Breast epithelium (tissue), 4 donors: ENCODE measurements around the gene TRIM72. TPM values are rescaled to one million over a fixed set of nuclear protein-coding genes. Genes with fewer than 3 reads are reported as not detected.

Experiments used
- DNase-seq, 2 donors: peaks; one replicate each; pipeline ENCODE4 v3.0.0-alpha.2; 2019; ENCODE audit warnings: low spot score in 2 of 2
- H3K27ac ChIP-seq, 2 donors: fragments of 200-600 bp; sonication (generic) in 1 of 2; one replicate each; pipeline ENCODE4 v1.5.1; 2016 to 2019; ENCODE audit warnings: mild to moderate bottlenecking in 1 of 2
- H3K27me3 ChIP-seq, 2 donors: fragments of 200-600 bp; sonication (generic) in 1 of 2; one replicate each; pipeline versions ENCODE4 v1.5.1 to v1.6.0; 2017 to 2019; ENCODE audit warnings: control low read depth in 1 of 2, mild to moderate bottlenecking in 1 of 2
- H3K36me3 ChIP-seq: fragments of 200-600 bp; one replicate; pipeline ENCODE4 v1.5.1; 2019
- H3K4me1 ChIP-seq, 2 donors: fragments of 200-600 bp; sonication (generic); one replicate each; pipeline ENCODE4 v1.5.1; 2016 to 2019; ENCODE audit warnings: control low read depth in 1 of 2
- H3K4me3 ChIP-seq, 3 donors: fragments of 200-600 bp; sonication (generic); 1 replicate in 2 of 3; 2 replicates in 1 of 3; pipeline ENCODE4 v1.5.1; 2016 to 2019; ENCODE audit warnings: mild to moderate bottlenecking in 3 of 3, moderate library complexity in 2 of 3
- H3K9me3 ChIP-seq, 2 donors: fragments of 200-600 bp; sonication (generic) in 1 of 2; one replicate each; pipeline ENCODE4 v1.5.1; 2016 to 2019; ENCODE audit warnings: control low read depth in 1 of 2
- CTCF ChIP-seq, 3 donors: fragments of 450-650 bp; IDR thresholded peaks; one replicate each; pipeline ENCODE4 v1.5.1; 2016 to 2017; ENCODE audit warnings: antibody characterized with exemption in 3 of 3, mild to moderate bottlenecking in 3 of 3, moderate library complexity in 3 of 3
- POLR2A ChIP-seq: fragments of 450-650 bp; IDR thresholded peaks from one replicate; pipeline ENCODE4 v1.6.1; 2016; ENCODE audit warnings: antibody characterized with exemption, mild to moderate bottlenecking, moderate library complexity
- POLR2AphosphoS5 ChIP-seq, 3 donors: sonication (generic); formaldehyde crosslinking; IDR thresholded peaks; one replicate each; pipeline ENCODE4 v1.6.1; 2017; ENCODE audit warnings: antibody characterized with exemption in 3 of 3
- intact Hi-C: fragments of 100-400 bp; cut with DNase I; formaldehyde crosslinking; loops from one replicate; pipeline ENCODE4 v1.15.1; 2023; ENCODE audit warnings: low total_unique reads
- total RNA-seq, 3 donors: library from RNA; depleted of rRNA; stranded (reverse); fragments of >200 nt; gene quantifications; one replicate each; pipeline ENCODE4 v1.1.0, GENCODE V29; 2016

TRIM72 gene
- total RNA-seq, 3 donors from 2014 or later = under 0.01 TPM; not detected in 1

- peaks cover 21% of the 10 kb centered on the region for H3K36me3 ChIP-seq
These were observed 29.0 kb upstream of the TRIM72 start for GRCh38 chr16:31184888-31185287.

GRCh38 chr16:31185339-31185738, 28.6 kb upstream of the TRIM72 start:
- Histone ChIP-seq H3K36me3 (peaks cover 25% of the 10 kb centered on the region), H3K4me3 (no peak overlapping the region), H3K4me1 (peaks cover 0 to 16% of the 10 kb centered on the region in 2 donors), H3K27ac (no peak overlapping the region), H3K9me3 (no peaks in the 10 kb centered on the region), H3K27me3 (no peaks in the 10 kb centered on the region)
- intact Hi-C loops = no loop called here
- DNase-seq = no peak
- TF ChIP-seq POLR2AphosphoS5 (IDR thresholded peaks at IDR 0.05) (no peak), CTCF (IDR thresholded peaks at IDR 0.05) (no peak), POLR2A (no peak)

More at GRCh38 chr16:31184888-31185287, 29.0 kb upstream of the TRIM72 start:
- TF ChIP-seq POLR2AphosphoS5 (IDR thresholded peaks at IDR 0.05) (no peak), CTCF (IDR thresholded peaks at IDR 0.05) (no peak), POLR2A (no peak)
- no peaks in the 10 kb centered on the region for H3K27me3 ChIP-seq
- no peak overlapping the region for H3K4me3 ChIP-seq
- no peaks in the 10 kb centered on the region for H3K9me3 ChIP-seq
- no peak overlapping the region for H3K27ac ChIP-seq
- no peak for DNase-seq
- H3K4me1 ChIP-seq = peaks cover 0 to 16% of the 10 kb centered on the region in 2 donors
- intact Hi-C loops = no loop called here

GRCh38 chr16:31186176-31186575, 27.7 kb upstream of the TRIM72 start:
- Histone ChIP-seq H3K4me3 (no peak overlapping the region), H3K27ac (no peak overlapping the region), H3K27me3 (no peaks in the 10 kb centered on the region), H3K36me3 (peaks cover 28% of the 10 kb centered on the region), H3K4me1 (peaks cover 0 to 16% of the 10 kb centered on the region in 2 donors), H3K9me3 (no peaks in the 10 kb centered on the region)
- intact Hi-C loops = no loop called here
- no peak for DNase-seq
- TF ChIP-seq POLR2AphosphoS5 (IDR thresholded peaks at IDR 0.05) = no peak
- no peak for TF ChIP-seq POLR2A
- TF ChIP-seq CTCF (IDR thresholded peaks at IDR 0.05) = no peak

GRCh38 chr16:31186930-31187807, 26.8 kb upstream of the TRIM72 start:
- DNase-seq = no peak
- Histone ChIP-seq H3K27ac (no peak overlapping the region), H3K36me3 (peaks cover 28% of the 10 kb centered on the region), H3K4me1 (peaks cover 0 to 8% of the 10 kb centered on the region in 2 donors), H3K27me3 (no peaks in the 10 kb centered on the region), H3K9me3 (no peaks in the 10 kb centered on the region), H3K4me3 (no peak overlapping the region)
- TF ChIP-seq POLR2A = no peak
- no peak for TF ChIP-seq POLR2AphosphoS5 (IDR thresholded peaks at IDR 0.05)
- TF ChIP-seq CTCF (IDR thresholded peaks at IDR 0.05) = no peak
- intact Hi-C loops = no loop called here

- no peak overlapping the region for H3K27ac ChIP-seq
- H3K36me3 ChIP-seq = peaks cover 28% of the 10 kb centered on the region
- H3K9me3 ChIP-seq = no peaks in the 10 kb centered on the region
- DNase-seq = no peak
- no peaks in the 10 kb centered on the region for H3K27me3 ChIP-seq
- TF ChIP-seq CTCF (IDR thresholded peaks at IDR 0.05) = no peak
- H3K4me1 ChIP-seq = peaks cover 0 to 3% of the 10 kb centered on the region in 2 donors
- no peak overlapping the region for H3K4me3 ChIP-seq
- intact Hi-C loops = no loop called here
These were observed 26.1 kb upstream of the TRIM72 start for GRCh38 chr16:31187808-31188189.
